ENCODE data around the gene ZBTB48.
A peak's percentile ranks its signal among the peaks of the same experiment; 100 is the strongest.

The ZBTB48 gene

GRCh38 chr1:6614019-6614928 is 34.5 kb downstream of the ZBTB48 start:
- DNase-seq = peak; percentile 59

GRCh38 chr1:6614929-6615785 is 35.4 kb downstream of the ZBTB48 start:
- no peak for DNase-seq

GRCh38 chr1:6619045-6619444 is 39.3 kb downstream of the ZBTB48 start:
- no peak for DNase-seq

GRCh38 chr1:6621429-6622391 is 41.9 kb downstream of the ZBTB48 start:
- no peak for DNase-seq

GRCh38 chr1:6622396-6623152 is 42.8 kb downstream of the ZBTB48 start:
- DNase-seq = no peak

- DNase-seq = no peak
Observed at GRCh38 chr1:6623269-6623965, 43.6 kb downstream of the ZBTB48 start.

GRCh38 chr1:6624710-6625583 is 45.2 kb downstream of the ZBTB48 start, which contains the start of gene THAP3:
THAP3 (plus strand) TSS chr1:6624868; CDS start chr1:6625219, 351 bp downstream.
- peak; percentile 91 for DNase-seq

GRCh38 chr1:6625584-6626149 is 45.9 kb downstream of the ZBTB48 start:
- DNase-seq = peak; percentile 51

GRCh38 chr1:6627031-6627430 is 47.2 kb downstream of the ZBTB48 start:
- no peak for DNase-seq

GRCh38 chr1:6627841-6628545 is 48.2 kb downstream of the ZBTB48 start:
- DNase-seq = no peak

- no peak for DNase-seq
Observed at GRCh38 chr1:6628971-6629479, 49.2 kb downstream of the ZBTB48 start.

GRCh38 chr1:6630027-6630426 is 50.2 kb downstream of the ZBTB48 start:
- no peak for DNase-seq

GRCh38 chr1:6631058-6631457 is 51.3 kb downstream of the ZBTB48 start:
- no peak for DNase-seq

GRCh38 chr1:6632588-6633514 is 53.1 kb downstream of the ZBTB48 start:
- DNase-seq = no peak

GRCh38 chr1:6634371-6635052 is 54.7 kb downstream of the ZBTB48 start:
- DNase-seq = peak; percentile 17

- no peak for DNase-seq
Observed at GRCh38 chr1:6635161-6635909, 55.5 kb downstream of the ZBTB48 start.
